HEK293T (cell line): ENCODE measurements around the gene ALCAM.

Experiments
- FOXK2 ChIP-seq: fragments of 450-650 bp; IDR thresholded peaks from 2 replicates; pipeline ENCODE4 v1.6.1; 2016; ENCODE audit warnings: mild to moderate bottlenecking
- PKNOX1 ChIP-seq: fragments of 450-650 bp; IDR thresholded peaks from 2 replicates; pipeline ENCODE4 v1.6.1; 2016
- SP1 ChIP-seq: fragments of 450-650 bp; IDR thresholded peaks from 2 replicates; pipeline ENCODE4 v1.6.1; 2017
- ZNF384 ChIP-seq: fragments of 450-650 bp; IDR thresholded peaks from 2 replicates; pipeline ENCODE4 v1.6.1; 2016

DNA sequence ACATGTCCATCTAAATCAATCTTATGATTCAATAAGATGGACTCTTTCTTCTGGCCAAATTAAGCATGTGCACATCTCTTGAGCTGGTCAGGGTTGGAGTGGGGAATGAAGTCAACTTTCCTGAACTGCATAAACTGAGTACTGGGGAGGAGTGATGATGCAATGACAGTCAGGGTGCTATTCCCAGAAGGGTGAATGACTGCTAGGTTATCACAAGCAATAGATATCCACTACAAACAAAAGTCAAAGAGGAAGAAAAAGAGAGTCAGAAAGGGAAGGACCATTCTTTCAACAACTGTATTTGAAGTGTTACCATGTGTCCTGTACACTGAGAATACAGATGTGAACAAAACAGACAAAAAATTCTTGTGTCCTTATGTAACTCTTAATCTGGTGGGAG, 70.0 kb downstream of the ALCAM start:
- TF ChIP-seq SP1 (no peak), FOXK2 (no peak), ZNF384 (no peak), PKNOX1 (no peak)
